Measurements from ENCODE around the gene RBP3.

GRCh38 chr10:47326927-47327330 lies 21.2 kb upstream of the RBP3 start:
- TF ChIP-seq, protein P1, sequence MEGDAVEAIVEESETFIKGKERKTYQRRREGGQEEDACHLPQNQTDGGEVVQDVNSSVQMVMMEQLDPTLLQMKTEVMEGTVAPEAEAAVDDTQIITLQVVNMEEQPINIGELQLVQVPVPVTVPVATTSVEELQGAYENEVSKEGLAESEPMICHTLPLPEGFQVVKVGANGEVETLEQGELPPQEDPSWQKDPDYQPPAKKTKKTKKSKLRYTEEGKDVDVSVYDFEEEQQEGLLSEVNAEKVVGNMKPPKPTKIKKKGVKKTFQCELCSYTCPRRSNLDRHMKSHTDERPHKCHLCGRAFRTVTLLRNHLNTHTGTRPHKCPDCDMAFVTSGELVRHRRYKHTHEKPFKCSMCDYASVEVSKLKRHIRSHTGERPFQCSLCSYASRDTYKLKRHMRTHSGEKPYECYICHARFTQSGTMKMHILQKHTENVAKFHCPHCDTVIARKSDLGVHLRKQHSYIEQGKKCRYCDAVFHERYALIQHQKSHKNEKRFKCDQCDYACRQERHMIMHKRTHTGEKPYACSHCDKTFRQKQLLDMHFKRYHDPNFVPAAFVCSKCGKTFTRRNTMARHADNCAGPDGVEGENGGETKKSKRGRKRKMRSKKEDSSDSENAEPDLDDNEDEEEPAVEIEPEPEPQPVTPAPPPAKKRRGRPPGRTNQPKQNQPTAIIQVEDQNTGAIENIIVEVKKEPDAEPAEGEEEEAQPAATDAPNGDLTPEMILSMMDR (IDR thresholded peaks at IDR 0.05 in 8 of 11, conservative IDR thresholded peaks at IDR 0.05 in 3 of 11), result no peak
- TF ChIP-seq POLR2AphosphoS5 (IDR thresholded peaks at IDR 0.05) (no peak), POLR2A (IDR thresholded peaks at IDR 0.05) (no peak)
